IPS-NIHi11 (cell line): Measurements from ENCODE around the gene UBE2E1.
"Not testable (repeated sequence)": the region's sequence is repeated elsewhere in the genome, so short reads cannot be mapped to it uniquely, and the experiment has no call there.

Source experiments
- DNase-seq: peaks from one replicate; pipeline ENCODE4 v3.0.0; 2012; ENCODE audit warnings: mixed read lengths, low spot score

Gene UBE2E1

GRCh38 chr3:23916886-23917678 is 111.3 kb downstream of the UBE2E1 start, which contains the start of the genes NKIRAS1 and RPL15:
NKIRAS1 (minus strand) TSS chr3:23916990; CDS start chr3:23910904, 6,086 bp downstream.
RPL15 (plus strand) TSS chr3:23917132; CDS start chr3:23917860, 728 bp downstream.
- DNase-seq, result peak; percentile 94

DNA sequence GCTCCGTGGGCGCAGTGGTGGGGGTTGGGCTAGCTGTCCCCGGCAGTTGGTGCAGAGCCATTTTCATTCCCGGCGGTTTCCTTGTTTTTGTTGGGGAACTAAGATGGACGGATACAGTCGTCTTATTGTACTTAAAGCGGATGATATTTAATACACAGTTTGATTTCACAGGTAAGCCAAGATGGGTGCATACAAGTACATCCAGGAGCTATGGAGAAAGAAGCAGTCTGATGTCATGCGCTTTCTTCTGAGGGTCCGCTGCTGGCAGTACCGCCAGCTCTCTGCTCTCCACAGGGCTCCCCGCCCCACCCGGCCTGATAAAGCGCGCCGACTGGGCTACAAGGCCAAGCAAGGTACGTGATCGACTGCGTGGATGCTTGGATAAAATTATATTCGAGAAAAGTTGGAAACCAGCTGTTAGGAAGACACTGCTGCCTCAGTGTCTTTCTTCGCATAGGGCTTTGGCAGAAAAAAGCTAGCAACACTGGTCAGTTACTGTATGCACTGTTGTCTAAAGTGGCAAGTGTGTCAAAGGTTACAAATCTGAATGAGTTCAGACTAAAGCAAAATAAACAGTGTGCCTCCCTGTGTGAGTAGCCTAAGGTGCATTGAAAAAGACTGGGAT is 112.0 kb downstream of the UBE2E1 start:
- not testable (repeated sequence) for DNase-seq

GRCh38 chr3:23918331-23918730 is 112.6 kb downstream of the UBE2E1 start:
- not testable (repeated sequence) for DNase-seq

DNA sequence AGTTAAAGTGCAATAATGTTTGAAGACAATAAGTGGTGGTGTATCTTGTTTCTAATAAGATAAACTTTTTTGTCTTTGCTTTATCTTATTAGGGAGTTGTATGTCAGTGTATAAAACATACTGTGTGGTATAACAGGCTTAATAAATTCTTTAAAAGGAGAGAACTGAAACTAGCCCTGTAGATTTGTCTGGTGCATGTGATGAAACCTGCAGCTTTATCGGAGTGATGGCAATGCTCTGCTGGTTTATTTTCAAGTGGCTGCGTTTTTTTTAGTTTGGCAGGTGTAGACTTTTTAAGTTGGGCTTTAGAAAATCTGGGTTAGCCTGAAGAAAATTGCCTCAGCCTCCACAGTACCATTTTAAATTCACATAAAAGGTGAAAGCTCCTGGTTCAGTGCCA is 113.9 kb downstream of the UBE2E1 start:
- no peak for DNase-seq

GRCh38 chr3:23920151-23920655 is 114.4 kb downstream of the UBE2E1 start:
- DNase-seq, result no peak

DNA sequence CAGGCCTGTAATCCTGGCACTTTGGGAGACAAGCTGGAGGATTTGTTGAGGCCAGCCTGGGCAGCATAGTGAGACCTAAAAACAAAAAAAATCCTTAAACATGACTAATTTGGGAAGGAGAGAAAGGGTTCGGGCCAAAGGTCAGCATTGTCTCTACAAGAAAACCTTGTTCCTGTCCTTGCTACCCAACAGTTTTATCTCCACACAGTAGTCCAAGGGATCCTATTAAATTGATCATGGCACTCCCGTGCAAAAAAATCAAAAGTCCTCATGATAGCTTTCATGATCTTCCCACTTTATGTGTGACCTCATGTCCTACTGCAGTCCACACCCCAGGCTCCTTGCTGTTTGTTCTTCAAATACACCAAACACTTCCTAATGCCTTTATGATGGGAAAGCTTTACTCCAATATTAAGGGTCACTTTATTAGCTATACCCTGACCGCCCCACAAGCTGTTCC is 115.3 kb downstream of the UBE2E1 start:
- DNase-seq, result no peak

- DNase-seq, result peak; percentile 38
Observed at GRCh38 chr3:23923786-23924185, 118.0 kb downstream of the UBE2E1 start.

GRCh38 chr3:23926246-23926645 is 120.5 kb downstream of the UBE2E1 start:
- no peak for DNase-seq

GRCh38 chr3:23926736-23927135 is 121.0 kb downstream of the UBE2E1 start:
- DNase-seq, result no peak

DNA sequence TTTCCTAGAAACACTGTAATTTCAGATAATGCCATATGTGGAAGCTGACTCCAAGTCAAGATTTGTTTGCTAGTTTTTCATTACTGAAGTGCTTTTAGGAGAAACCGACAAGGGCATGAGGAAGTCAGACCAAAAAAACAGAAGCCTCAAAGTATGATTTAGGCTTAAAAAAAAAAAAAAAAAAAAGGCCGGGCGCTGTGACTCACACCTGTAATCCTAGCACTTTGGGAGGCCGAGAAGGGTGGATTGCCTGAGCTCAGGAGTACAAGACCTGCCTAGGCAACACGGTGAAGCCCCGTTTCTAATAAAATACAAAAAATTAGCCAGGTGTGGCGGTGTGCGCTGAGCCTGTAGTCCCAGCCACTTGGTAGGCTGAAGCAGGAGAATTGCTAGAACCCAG is 122.8 kb downstream of the UBE2E1 start:
- no peak for DNase-seq

DNA sequence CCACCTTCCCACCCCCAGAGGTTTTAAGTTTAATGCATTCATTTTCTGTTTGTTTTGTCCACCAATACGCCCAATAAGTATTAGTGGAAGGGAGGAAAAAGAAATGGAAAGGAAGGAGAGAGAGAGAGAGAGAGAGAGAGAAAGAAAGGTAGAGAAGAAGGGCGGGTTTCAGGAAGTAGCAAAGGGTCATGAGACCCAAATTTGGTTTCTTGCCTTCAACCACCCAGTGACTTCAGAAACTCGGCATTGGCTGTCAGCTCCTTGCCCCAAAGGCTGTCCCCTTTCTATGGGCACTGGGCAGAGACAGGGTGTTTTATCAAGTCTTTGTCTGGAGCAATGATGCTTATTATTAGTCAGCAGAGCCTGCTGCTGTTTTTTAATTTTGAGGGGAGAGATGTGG is 125.8 kb downstream of the UBE2E1 start:
- DNase-seq, result no peak

DNA sequence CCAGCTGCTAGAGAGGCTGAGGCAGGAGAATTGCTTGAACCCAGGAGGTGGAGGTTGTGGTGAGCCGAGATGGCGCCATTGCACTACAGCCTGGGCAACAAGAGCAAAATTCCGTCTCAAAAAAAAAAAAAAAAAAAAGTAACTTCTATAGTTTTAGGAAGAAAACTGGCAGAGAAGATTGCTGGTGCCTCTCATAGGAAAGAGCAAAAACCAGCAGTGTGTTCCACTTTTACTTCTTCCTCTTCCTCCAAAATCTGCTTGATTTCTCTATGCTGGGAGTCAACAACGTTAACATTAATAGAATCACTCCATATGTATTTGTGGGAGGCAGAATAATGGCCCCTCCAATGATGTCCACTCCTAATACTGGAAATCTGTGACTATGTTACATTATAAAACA is 126.8 kb downstream of the UBE2E1 start:
- DNase-seq, result no peak

GRCh38 chr3:23934253-23934652 is 128.5 kb downstream of the UBE2E1 start:
- DNase-seq, result no peak

DNA sequence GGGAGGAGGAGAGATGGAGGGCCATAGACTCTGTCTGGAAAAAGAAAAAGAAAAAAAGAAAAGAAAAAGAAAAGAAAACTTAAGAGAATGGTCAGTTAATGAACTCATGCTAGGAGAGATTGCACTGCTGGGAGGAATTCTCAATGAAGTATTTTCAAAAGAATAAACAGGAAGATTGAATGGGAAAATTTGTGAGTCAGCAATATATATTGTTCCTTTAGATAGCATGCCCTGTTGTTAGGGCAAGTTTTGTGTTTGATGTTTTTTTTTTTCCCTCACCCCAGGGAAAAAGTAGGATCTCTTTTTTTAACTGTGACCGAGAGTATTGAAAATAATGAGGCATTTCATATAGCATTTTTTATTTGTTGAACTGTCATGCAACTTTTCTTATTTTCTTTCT is 131.5 kb downstream of the UBE2E1 start:
- DNase-seq, result no peak

DNA sequence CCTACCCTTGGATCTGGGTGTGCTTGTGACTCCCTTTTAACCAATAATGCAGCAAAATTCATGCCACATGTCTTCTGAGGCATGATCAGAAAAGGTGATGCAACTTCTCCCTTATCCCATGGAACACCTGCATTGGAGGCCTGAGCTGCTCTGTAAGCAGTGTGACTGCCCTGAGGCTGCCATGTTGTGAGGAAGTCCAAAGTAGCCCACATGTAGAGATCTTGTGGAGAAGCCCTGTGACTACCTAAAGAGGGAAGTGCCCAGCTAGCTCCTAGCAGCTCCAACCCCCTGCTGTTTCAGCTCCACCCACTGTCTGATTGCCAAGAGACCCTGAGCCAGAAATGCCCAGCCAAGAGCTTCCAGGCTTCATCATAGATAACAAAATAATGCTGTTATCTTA is 132.9 kb downstream of the UBE2E1 start:
- DNase-seq, result no peak

DNA sequence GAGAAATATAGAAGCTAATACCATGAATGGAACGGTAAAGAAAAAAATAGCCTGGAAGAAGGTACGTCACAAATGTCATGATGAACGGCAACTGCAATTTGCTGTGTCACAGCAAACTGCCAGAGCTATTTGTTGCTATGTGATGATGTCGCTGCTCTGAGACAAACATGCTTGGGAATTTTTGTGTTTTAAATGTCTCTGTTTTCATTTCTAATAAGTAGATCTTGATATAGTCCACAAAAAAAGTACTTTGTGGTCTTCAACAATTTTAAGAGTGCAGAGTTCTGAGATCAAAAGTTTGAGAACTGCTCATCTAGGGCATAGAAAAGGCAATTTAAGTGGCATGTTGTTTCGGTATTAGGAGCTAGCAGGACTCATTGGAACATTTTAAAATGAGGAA is 135.0 kb downstream of the UBE2E1 start:
- no peak for DNase-seq
